ENCODE measurements around the gene PAK2.
A peak's percentile ranks its signal among the peaks of the same experiment; 100 is the strongest.
"Not testable (repeated sequence)": the region's sequence is repeated elsewhere in the genome, so short reads cannot be mapped to it uniquely, and the experiment has no call there.

PAK2 gene

GRCh38 chr3:196829651-196830050 lies 90.0 kb downstream of the PAK2 start:
- H3K9me3 ChIP-seq (ENCODE audit: control insufficient read depth, low read length); H3K9ac ChIP-seq (ENCODE audit: low read length); DNase-seq (ENCODE audit: low read depth); H3K4me1 ChIP-seq (ENCODE audit: control insufficient read depth, insufficient read depth, low read length); H3K27me3 ChIP-seq (replicated peaks; ENCODE audit: control insufficient read depth, insufficient read depth, low read length); H3K4me3 ChIP-seq (ENCODE audit: low read length): not testable (repeated sequence)
- peaks cover 62% of the 10 kb centered on the region for H3K36me3 ChIP-seq (ENCODE audit: control insufficient read depth, insufficient read depth, low read length, severe bottlenecking)

- no peak overlapping the region for H3K4me3 ChIP-seq (ENCODE audit: low read length)
- peaks cover 23% of the 10 kb centered on the region for H3K36me3 ChIP-seq (ENCODE audit: control insufficient read depth, insufficient read depth, low read length, severe bottlenecking)
- H3K27me3 ChIP-seq (replicated peaks; ENCODE audit: control insufficient read depth, insufficient read depth, low read length) = no peaks in the 10 kb centered on the region
- H3K9ac ChIP-seq (ENCODE audit: low read length) = no peak overlapping the region
- H3K9me3 ChIP-seq (ENCODE audit: control insufficient read depth, low read length) = no peaks in the 10 kb centered on the region
- no peaks in the 10 kb centered on the region for H3K4me1 ChIP-seq (ENCODE audit: control insufficient read depth, insufficient read depth, low read length)
- no peak for DNase-seq (ENCODE audit: low read depth)
These were observed 95.4 kb downstream of the PAK2 start for GRCh38 chr3:196835086-196835485.

DNA sequence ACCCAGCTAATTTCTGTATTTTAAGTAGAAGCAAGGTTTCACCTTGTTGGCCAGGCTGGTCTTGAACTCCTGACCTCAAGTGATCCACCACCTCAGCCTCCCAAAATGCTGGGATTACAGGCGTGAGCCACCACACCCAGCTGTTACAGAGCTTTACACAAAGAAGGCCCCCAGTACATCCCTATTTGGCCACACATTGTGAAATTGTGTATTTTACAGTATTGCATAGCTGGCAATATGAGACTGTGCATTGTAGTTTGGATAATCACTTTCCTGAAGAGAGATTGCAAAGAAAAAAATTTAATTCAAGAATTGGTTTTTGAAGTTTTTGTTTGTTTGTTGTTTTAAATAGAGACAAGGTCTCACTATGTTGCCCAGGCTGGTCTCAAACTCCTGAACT lies 97.0 kb downstream of the PAK2 start:
- not testable (repeated sequence) for DNase-seq (ENCODE audit: low read depth)

GRCh38 chr3:196837819-196838420 lies 98.3 kb downstream of the PAK2 start:
- DNase-seq (ENCODE audit: low read depth) = peak; percentile 33
- Histone ChIP-seq H3K27me3 (replicated peaks; ENCODE audit: control insufficient read depth, insufficient read depth, low read length) (no peaks in the 10 kb centered on the region), H3K9me3 (ENCODE audit: control insufficient read depth, low read length) (no peaks in the 10 kb centered on the region), H3K4me1 (ENCODE audit: control insufficient read depth, insufficient read depth, low read length) (no peaks in the 10 kb centered on the region), H3K4me3 (ENCODE audit: low read length) (no peak overlapping the region), H3K9ac (ENCODE audit: low read length) (no peak overlapping the region), H3K36me3 (ENCODE audit: control insufficient read depth, insufficient read depth, low read length, severe bottlenecking) (peaks cover 1% of the 10 kb centered on the region)

More for the DNA sequence above, 97.0 kb downstream of the PAK2 start:
- H3K9me3 ChIP-seq (ENCODE audit: control insufficient read depth, low read length); H3K27me3 ChIP-seq (replicated peaks; ENCODE audit: control insufficient read depth, insufficient read depth, low read length); H3K4me3 ChIP-seq (ENCODE audit: low read length); H3K4me1 ChIP-seq (ENCODE audit: control insufficient read depth, insufficient read depth, low read length); H3K9ac ChIP-seq (ENCODE audit: low read length): not testable (repeated sequence)
- H3K36me3 ChIP-seq (ENCODE audit: control insufficient read depth, insufficient read depth, low read length, severe bottlenecking) = peaks cover 10% of the 10 kb centered on the region

- H3K36me3 ChIP-seq (ENCODE audit: control insufficient read depth, insufficient read depth, low read length, severe bottlenecking); DNase-seq (ENCODE audit: low read depth); H3K9me3 ChIP-seq (ENCODE audit: control insufficient read depth, low read length); H3K4me3 ChIP-seq (ENCODE audit: low read length); H3K4me1 ChIP-seq (ENCODE audit: control insufficient read depth, insufficient read depth, low read length); H3K9ac ChIP-seq (ENCODE audit: low read length); H3K27me3 ChIP-seq (replicated peaks; ENCODE audit: control insufficient read depth, insufficient read depth, low read length): not testable (repeated sequence)
These were observed 99.7 kb downstream of the PAK2 start for GRCh38 chr3:196839351-196839750.

- no peak overlapping the region for H3K4me3 ChIP-seq (ENCODE audit: low read length)
- H3K27me3 ChIP-seq (replicated peaks; ENCODE audit: control insufficient read depth, insufficient read depth, low read length) = no peaks in the 10 kb centered on the region
- H3K9me3 ChIP-seq (ENCODE audit: control insufficient read depth, low read length) = no peaks in the 10 kb centered on the region
- H3K36me3 ChIP-seq (ENCODE audit: control insufficient read depth, insufficient read depth, low read length, severe bottlenecking) = no peaks in the 10 kb centered on the region
- DNase-seq (ENCODE audit: low read depth) = no peak
- H3K4me1 ChIP-seq (ENCODE audit: control insufficient read depth, insufficient read depth, low read length) = no peaks in the 10 kb centered on the region
- H3K9ac ChIP-seq (ENCODE audit: low read length) = no peak overlapping the region
These were observed 103.1 kb downstream of the PAK2 start for GRCh38 chr3:196842567-196843434.

GRCh38 chr3:196843435-196844110 lies 103.9 kb downstream of the PAK2 start:
- Histone ChIP-seq H3K4me1 (ENCODE audit: control insufficient read depth, insufficient read depth, low read length) (no peaks in the 10 kb centered on the region), H3K27me3 (replicated peaks; ENCODE audit: control insufficient read depth, insufficient read depth, low read length) (no peaks in the 10 kb centered on the region), H3K4me3 (ENCODE audit: low read length) (no peak overlapping the region), H3K36me3 (ENCODE audit: control insufficient read depth, insufficient read depth, low read length, severe bottlenecking) (no peaks in the 10 kb centered on the region), H3K9me3 (ENCODE audit: control insufficient read depth, low read length) (no peaks in the 10 kb centered on the region), H3K9ac (ENCODE audit: low read length) (no peak overlapping the region)
- DNase-seq (ENCODE audit: low read depth) = no peak

DNA sequence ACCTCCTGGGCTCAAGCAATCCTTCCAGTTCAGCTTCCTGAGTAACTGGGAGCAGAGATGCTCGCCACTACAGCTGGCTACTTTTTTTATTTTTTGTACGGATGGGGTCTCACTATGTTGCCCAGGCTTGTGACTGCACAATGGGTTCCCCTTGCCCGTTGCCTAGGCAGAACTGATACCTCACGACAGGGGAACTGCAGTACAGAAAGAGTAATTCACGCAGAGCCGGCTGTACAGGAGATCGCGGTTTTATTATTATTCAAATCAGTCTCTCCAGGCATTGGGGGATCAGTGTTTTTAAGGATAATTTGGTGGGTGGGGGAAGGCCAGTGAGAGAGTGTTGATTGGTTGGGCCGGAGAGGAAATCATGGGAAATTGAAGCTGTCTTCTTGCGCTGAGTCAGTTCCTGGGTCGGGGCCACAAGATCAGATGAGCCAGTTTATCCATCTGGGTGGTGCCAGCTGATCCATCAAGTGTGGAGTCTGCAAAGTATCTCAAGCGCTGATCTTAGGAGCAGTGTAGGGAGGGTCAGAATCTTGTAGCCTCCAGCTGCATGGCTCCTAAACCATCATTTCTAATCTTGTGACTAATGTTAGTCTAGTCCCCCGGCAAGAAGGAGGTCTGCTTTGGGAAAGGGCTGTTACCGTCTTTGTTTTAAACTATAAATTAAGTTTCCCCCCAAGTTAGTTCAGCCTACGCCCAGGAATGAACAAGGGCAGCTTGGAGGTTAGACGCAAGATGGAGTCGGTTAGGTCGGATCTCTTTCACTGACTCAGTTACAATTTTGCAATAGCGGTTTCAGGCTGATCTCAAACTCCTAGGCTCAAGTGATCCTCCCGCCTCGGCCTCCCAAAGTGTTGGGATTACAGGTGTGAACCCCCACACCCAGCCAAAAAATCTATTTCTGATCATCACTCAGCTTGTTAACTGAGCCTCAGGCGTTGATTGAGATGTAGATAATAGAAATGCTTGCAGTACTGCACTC lies 104.9 kb downstream of the PAK2 start:
- not testable (repeated sequence) for H3K4me3 ChIP-seq (ENCODE audit: low read length); H3K36me3 ChIP-seq (ENCODE audit: control insufficient read depth, insufficient read depth, low read length, severe bottlenecking); H3K27me3 ChIP-seq (replicated peaks; ENCODE audit: control insufficient read depth, insufficient read depth, low read length); H3K4me1 ChIP-seq (ENCODE audit: control insufficient read depth, insufficient read depth, low read length); DNase-seq (ENCODE audit: low read depth); H3K9me3 ChIP-seq (ENCODE audit: control insufficient read depth, low read length); H3K9ac ChIP-seq (ENCODE audit: low read length)

DNA sequence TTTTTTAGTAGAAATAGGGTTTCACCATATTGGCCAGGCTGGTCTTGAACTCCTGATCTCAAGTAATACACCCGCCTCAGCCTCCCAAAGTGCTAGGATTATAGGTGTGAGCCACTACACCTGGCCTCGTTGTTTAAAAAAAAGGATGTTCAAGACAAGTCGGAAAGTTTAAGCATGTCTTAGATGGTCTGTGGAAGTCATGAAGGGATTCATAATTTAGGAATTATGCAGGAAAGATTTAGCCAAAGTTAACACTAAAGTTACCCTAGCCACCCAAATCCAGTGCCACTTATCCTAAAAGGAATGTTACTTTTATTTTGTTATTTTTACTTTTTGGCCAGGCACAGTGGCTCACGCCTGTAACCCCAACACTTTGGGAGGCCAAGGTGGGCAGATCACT lies 108.7 kb downstream of the PAK2 start:
- not testable (repeated sequence) for H3K9ac ChIP-seq (ENCODE audit: low read length); H3K4me1 ChIP-seq (ENCODE audit: control insufficient read depth, insufficient read depth, low read length); H3K4me3 ChIP-seq (ENCODE audit: low read length); DNase-seq (ENCODE audit: low read depth); H3K27me3 ChIP-seq (replicated peaks; ENCODE audit: control insufficient read depth, insufficient read depth, low read length); H3K36me3 ChIP-seq (ENCODE audit: control insufficient read depth, insufficient read depth, low read length, severe bottlenecking); H3K9me3 ChIP-seq (ENCODE audit: control insufficient read depth, low read length)

- H3K9me3 ChIP-seq (ENCODE audit: control insufficient read depth, low read length) = no peaks in the 10 kb centered on the region
- H3K9ac ChIP-seq (ENCODE audit: low read length) = no peak overlapping the region
- no peak overlapping the region for H3K4me3 ChIP-seq (ENCODE audit: low read length)
- H3K36me3 ChIP-seq (ENCODE audit: control insufficient read depth, insufficient read depth, low read length, severe bottlenecking) = no peaks in the 10 kb centered on the region
- H3K4me1 ChIP-seq (ENCODE audit: control insufficient read depth, insufficient read depth, low read length) = no peaks in the 10 kb centered on the region
- DNase-seq (ENCODE audit: low read depth) = no peak
- no peaks in the 10 kb centered on the region for H3K27me3 ChIP-seq (replicated peaks; ENCODE audit: control insufficient read depth, insufficient read depth, low read length)
These were observed 109.6 kb downstream of the PAK2 start for GRCh38 chr3:196849180-196849741.
